Measurements from ENCODE around the gene LCOR. TPM values are rescaled to one million over a fixed set of nuclear protein-coding genes. Genes with fewer than 3 reads are reported as not detected.
"Not testable (repeated sequence)": the region's sequence is repeated elsewhere in the genome, so short reads cannot be mapped to it uniquely, and the experiment has no call there.

LCOR gene
- total RNA-seq, 1 experiment from 2014 or later, result 23.9 TPM

DNA sequence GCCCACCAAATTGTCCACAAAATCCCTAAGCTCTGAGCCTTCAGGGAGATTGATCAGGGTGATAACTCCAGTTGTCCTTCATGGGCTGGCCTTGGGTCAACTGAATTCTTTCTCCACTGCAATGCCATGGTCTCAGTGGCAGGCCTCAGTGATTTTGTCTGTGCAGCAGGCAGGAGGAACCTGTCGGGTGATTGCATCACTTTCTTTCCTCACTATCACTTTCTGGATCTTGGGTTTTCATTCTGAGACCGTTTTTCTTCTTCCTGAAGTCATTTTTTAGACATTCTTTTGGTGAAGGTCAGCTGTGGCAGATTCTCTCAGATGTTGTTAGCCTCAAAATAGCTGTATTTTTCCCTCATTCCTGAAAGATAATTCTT, 28.8 kb upstream of the LCOR start:
- no peak overlapping the region for H3K27ac Mint-ChIP-seq
- peaks cover 21% of the 10 kb centered on the region for H3K9me3 Mint-ChIP-seq
- no peak for ATAC-seq
- TF ChIP-seq NFYB (CRISPR knock-in tag; conservative IDR thresholded peaks at IDR 0.05; ENCODE audit: low read depth) (no peak), ZNF512 (CRISPR knock-in tag; IDR thresholded peaks at IDR 0.05; ENCODE audit: borderline replicate concordance) (no peak)
- no peak for DNase-seq (ENCODE audit: low spot score)
- no peaks in the 10 kb centered on the region; the same call in 1 of the 2 replicates for H3K27me3 Mint-ChIP-seq (ENCODE audit: low read depth)
- H3K4me3 Mint-ChIP-seq, result no peak overlapping the region
- H3K4me1 Mint-ChIP-seq, result peaks cover 3% of the 10 kb centered on the region; the same call in 1 of the 2 replicates
- ChIA-PET POLR2A (no interaction called here), CTCF (no interaction called here)
- H3K36me3 Mint-ChIP-seq, result peaks cover 6% of the 10 kb centered on the region; the same call in 1 of the 2 replicates

DNA sequence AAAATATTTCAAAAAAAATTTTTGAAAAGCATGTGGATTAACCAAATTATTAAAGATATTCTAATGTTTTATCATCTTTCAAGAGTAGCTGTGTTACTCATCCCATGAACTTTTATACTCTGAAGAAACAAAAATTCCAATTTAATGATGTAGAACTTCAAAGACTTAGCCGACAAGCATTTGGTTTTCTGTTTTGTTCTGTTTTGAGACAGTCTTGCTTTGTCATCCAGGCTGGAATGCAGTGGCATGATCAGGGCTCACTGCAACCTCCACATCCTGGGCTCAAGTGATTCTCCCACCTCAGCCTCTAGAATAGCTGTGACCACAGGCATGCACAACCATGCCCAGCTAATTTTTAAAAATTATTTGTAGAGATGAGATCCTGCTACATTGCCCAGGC, 17.8 kb upstream of the LCOR start:
- DNase-seq (ENCODE audit: low spot score) (no peak), ATAC-seq (no peak)
- Mint-ChIP-seq H3K36me3 (no peaks in the 10 kb centered on the region), H3K27me3 (ENCODE audit: low read depth) (no peaks in the 10 kb centered on the region), H3K4me3 (no peak overlapping the region), H3K4me1 (no peaks in the 10 kb centered on the region), H3K27ac (no peak overlapping the region), H3K9me3 (no peaks in the 10 kb centered on the region)
- POLR2A ChIA-PET, result no interaction called here
- TF ChIP-seq FOXP1 (CRISPR knock-in tag; IDR thresholded peaks at IDR 0.05; ENCODE audit: borderline replicate concordance) (no peak), MYBL2 (CRISPR knock-in tag; IDR thresholded peaks at IDR 0.05) (no peak), GTF2I (CRISPR knock-in tag; conservative IDR thresholded peaks at IDR 0.05) (no peak), TEAD4 (CRISPR knock-in tag; IDR thresholded peaks at IDR 0.05) (no peak), CREM (CRISPR knock-in tag; IDR thresholded peaks at IDR 0.05) (no peak), ZNF512 (CRISPR knock-in tag; IDR thresholded peaks at IDR 0.05; ENCODE audit: borderline replicate concordance) (no peak), ZNF396 (CRISPR knock-in tag; IDR thresholded peaks at IDR 0.05; ENCODE audit: borderline replicate concordance) (no peak), E2F1 (CRISPR knock-in tag; IDR thresholded peaks at IDR 0.05) (no peak), FOXP4 (CRISPR knock-in tag; IDR thresholded peaks at IDR 0.05) (no peak), ZNF671 (CRISPR knock-in tag; IDR thresholded peaks at IDR 0.05) (no peak), ZNF317 (CRISPR knock-in tag; IDR thresholded peaks at IDR 0.05; ENCODE audit: borderline replicate concordance, low read depth) (no peak), GRHL2 (CRISPR knock-in tag; IDR thresholded peaks at IDR 0.05; ENCODE audit: insufficient replicate concordance, severe bottlenecking) (no peak), ZNF263 (CRISPR knock-in tag; IDR thresholded peaks at IDR 0.05; ENCODE audit: low read depth) (no peak), JAZF1 (CRISPR knock-in tag; IDR thresholded peaks at IDR 0.05) (no peak), ELF4 (CRISPR knock-in tag; IDR thresholded peaks at IDR 0.05; ENCODE audit: low read depth) (no peak), ZNF416 (CRISPR knock-in tag; IDR thresholded peaks at IDR 0.05) (no peak)
- TF ChIP-seq, protein P1, sequence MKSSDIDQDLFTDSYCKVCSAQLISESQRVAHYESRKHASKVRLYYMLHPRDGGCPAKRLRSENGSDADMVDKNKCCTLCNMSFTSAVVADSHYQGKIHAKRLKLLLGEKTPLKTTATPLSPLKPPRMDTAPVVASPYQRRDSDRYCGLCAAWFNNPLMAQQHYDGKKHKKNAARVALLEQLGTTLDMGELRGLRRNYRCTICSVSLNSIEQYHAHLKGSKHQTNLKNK (CRISPR knock-in tag; IDR thresholded peaks at IDR 0.05), result no peak
- CTCF ChIA-PET, result interaction anchor here (0.7 kb wide), 1 partner anchor 173 kb away, joined by 3 read pairs; no protein-coding TSS in a partner anchor

- H3K36me3 Mint-ChIP-seq; POLR2A ChIA-PET; H3K9me3 Mint-ChIP-seq; ATAC-seq; H3K4me3 Mint-ChIP-seq; H3K27ac Mint-ChIP-seq; DNase-seq (ENCODE audit: low spot score); H3K27me3 Mint-ChIP-seq (ENCODE audit: low read depth); H3K4me1 Mint-ChIP-seq: not testable (repeated sequence)
- CTCF ChIA-PET, result interaction anchor here (0.6 kb wide), 2 partner anchors 92 to 178 kb away, joined by 3 to 4 read pairs; no protein-coding TSS in a partner anchor
Measured at GRCh38 chr10:96818971-96819370, 13.1 kb upstream of the LCOR start.
